ENCODE data around the gene MYBBP1A.

MYBBP1A gene

GRCh38 chr17:4586043-4586442 lies 30.9 kb upstream of the MYBBP1A start:
- Histone ChIP-seq H3K4me3 (replicated peaks; ENCODE audit: low read depth, low read length) (no peak overlapping the region), H3K36me3 (ENCODE audit: control insufficient read depth, insufficient read depth, low read length) (no peaks in the 10 kb centered on the region), H3K27me3 (replicated peaks; ENCODE audit: control insufficient read depth, insufficient read depth, low read length) (peaks cover 5% of the 10 kb centered on the region)
- DNase-seq (ENCODE audit: extremely low read depth, insufficient read length), result no peak
- no peak for TF ChIP-seq CTCF (IDR thresholded peaks at IDR 0.05; ENCODE audit: insufficient read depth, low read length, poor library complexity, severe bottlenecking)

DNA sequence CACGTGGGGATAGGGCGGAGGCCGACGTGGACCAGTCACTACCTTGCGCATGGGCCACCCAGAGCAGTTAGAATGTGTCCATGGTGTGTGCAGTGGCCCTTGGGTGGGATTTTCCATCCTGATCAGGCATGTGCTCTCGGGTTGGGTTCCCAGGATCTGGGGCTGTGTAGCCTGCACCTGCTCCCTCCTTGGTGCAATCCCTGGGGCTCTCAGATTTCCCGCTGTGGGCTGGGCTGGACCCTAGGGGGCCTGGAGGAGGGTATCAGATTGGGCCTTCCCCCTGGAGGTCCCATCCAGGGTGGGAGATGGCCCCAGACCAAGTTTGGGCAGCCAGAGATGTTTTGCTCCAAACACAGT lies 30.4 kb upstream of the MYBBP1A start:
- Histone ChIP-seq H3K4me3 (replicated peaks; ENCODE audit: low read depth, low read length) (no peak overlapping the region), H3K27me3 (replicated peaks; ENCODE audit: control insufficient read depth, insufficient read depth, low read length) (peaks cover 5% of the 10 kb centered on the region), H3K36me3 (ENCODE audit: control insufficient read depth, insufficient read depth, low read length) (no peaks in the 10 kb centered on the region)
- no peak for TF ChIP-seq CTCF (IDR thresholded peaks at IDR 0.05; ENCODE audit: insufficient read depth, low read length, poor library complexity, severe bottlenecking)
- no peak for DNase-seq (ENCODE audit: extremely low read depth, insufficient read length)

GRCh38 chr17:4584917-4585637 lies 29.9 kb upstream of the MYBBP1A start:
- no peaks in the 10 kb centered on the region for H3K36me3 ChIP-seq (ENCODE audit: control insufficient read depth, insufficient read depth, low read length)
- TF ChIP-seq CTCF (IDR thresholded peaks at IDR 0.05; ENCODE audit: insufficient read depth, low read length, poor library complexity, severe bottlenecking), result no peak
- DNase-seq (ENCODE audit: extremely low read depth, insufficient read length), result no peak
- no peak overlapping the region for H3K4me3 ChIP-seq (replicated peaks; ENCODE audit: low read depth, low read length)
- peaks cover 5% of the 10 kb centered on the region for H3K27me3 ChIP-seq (replicated peaks; ENCODE audit: control insufficient read depth, insufficient read depth, low read length)

DNA sequence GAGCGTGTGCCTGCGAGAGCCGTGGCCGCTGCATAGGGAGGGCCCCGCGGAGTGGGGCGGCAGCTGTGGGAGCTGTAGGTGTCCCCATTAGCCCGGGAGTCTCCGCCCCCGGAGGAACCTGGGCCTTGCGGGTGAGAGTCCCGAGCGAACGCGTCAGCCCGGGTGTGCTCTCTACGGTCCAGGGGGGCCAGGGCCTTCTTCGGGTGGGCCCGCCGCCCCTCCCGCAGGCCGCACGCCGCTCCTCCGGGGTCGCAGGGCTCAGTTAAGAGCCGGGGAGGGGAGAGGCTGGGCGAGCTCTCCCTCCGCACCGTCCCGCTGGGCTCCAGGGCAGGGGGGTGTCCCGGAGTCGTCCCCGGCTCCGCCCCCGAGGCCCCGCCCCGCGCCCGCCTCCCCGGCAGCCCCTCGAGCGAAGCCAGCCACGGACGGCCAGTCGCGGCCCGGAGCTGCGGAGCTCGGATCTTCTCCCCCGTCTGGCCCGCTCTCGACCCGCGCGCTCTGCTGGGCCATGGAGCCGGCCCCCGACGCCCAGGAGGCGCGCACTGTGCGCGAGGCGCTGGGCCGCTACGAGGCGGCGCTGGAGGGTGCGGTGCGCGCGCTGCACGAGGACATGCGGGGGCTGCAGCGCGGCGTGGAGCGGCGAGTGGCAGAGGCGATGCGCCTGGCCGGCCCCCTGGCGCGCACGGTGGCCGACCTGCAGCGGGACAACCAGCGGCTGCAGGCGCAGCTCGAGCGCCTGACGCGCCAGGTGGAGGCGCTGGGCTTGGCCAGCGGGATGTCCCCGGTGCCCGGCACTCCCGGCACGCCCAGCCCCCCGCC lies 29.1 kb upstream of the MYBBP1A start, which contains the start of gene SMTNL2:
Gene SMTNL2, plus strand, starts transcription at position 429 of the 816 bp plus-strand sequence. Its CDS starts 77 bp downstream, at position 506.
- peaks cover 5% of the 10 kb centered on the region for H3K27me3 ChIP-seq (replicated peaks; ENCODE audit: control insufficient read depth, insufficient read depth, low read length)
- DNase-seq (ENCODE audit: extremely low read depth, insufficient read length), result no peak
- TF ChIP-seq CTCF (IDR thresholded peaks at IDR 0.05; ENCODE audit: insufficient read depth, low read length, poor library complexity, severe bottlenecking), result no peak
- H3K36me3 ChIP-seq (ENCODE audit: control insufficient read depth, insufficient read depth, low read length), result no peaks in the 10 kb centered on the region
- peak within 1 kb of the TSS; percentile 33 for H3K4me3 ChIP-seq (replicated peaks; ENCODE audit: low read depth, low read length)

- Histone ChIP-seq H3K36me3 (ENCODE audit: control insufficient read depth, insufficient read depth, low read length) (no peaks in the 10 kb centered on the region), H3K27me3 (replicated peaks; ENCODE audit: control insufficient read depth, insufficient read depth, low read length) (peaks cover 5% of the 10 kb centered on the region), H3K4me3 (replicated peaks; ENCODE audit: low read depth, low read length) (peak overlapping the region; percentile 33)
- TF ChIP-seq CTCF (IDR thresholded peaks at IDR 0.05; ENCODE audit: insufficient read depth, low read length, poor library complexity, severe bottlenecking), result peak; percentile 30
- DNase-seq (ENCODE audit: extremely low read depth, insufficient read length), result no peak
Observed at GRCh38 chr17:4583782-4584100, 28.6 kb upstream of the MYBBP1A start.
